Tibial nerve (tissue), 4 donors: ENCODE results near the gene ERBB4. TPM values are rescaled to one million over a fixed set of nuclear protein-coding genes. Genes with fewer than 3 reads are reported as not detected.

Source experiments
- DNase-seq, 2 donors: peaks; one replicate each; pipeline ENCODE4 v3.0.0-alpha.2; 2019; ENCODE audit warnings: low spot score in 2 of 2
- H3K27ac ChIP-seq, 4 donors: fragments of 200-600 bp; sonication (generic) in 3 of 4; one replicate each; pipeline ENCODE4 v1.5.1; 2017 to 2019; ENCODE audit warnings: mild to moderate bottlenecking in 1 of 4
- H3K27me3 ChIP-seq, 2 donors: fragments of 200-600 bp; sonication (generic) in 1 of 2; one replicate each; pipeline versions ENCODE4 v1.5.1 to v1.6.0; 2017 to 2019
- H3K36me3 ChIP-seq, 3 donors: fragments of 200-600 bp; sonication (generic); one replicate each; pipeline ENCODE4 v1.5.1; 2018 to 2019
- H3K4me1 ChIP-seq, 4 donors: fragments of 200-600 bp; sonication (generic) in 3 of 4; one replicate each; pipeline ENCODE4 v1.5.1; 2017 to 2019
- H3K4me3 ChIP-seq, 4 donors: fragments of 200-600 bp; sonication (generic) in 3 of 4; one replicate each; pipeline ENCODE4 v1.5.1; 2017 to 2019; ENCODE audit warnings: mild to moderate bottlenecking in 1 of 4, moderate library complexity in 1 of 4
- H3K9me3 ChIP-seq, 4 donors: fragments of 200-600 bp; sonication (generic) in 3 of 4; one replicate each; pipeline ENCODE4 v1.5.1; 2017 to 2019
- EP300 ChIP-seq, 2 donors: sonication (generic); formaldehyde crosslinking; IDR thresholded peaks; one replicate each; pipeline ENCODE4 v1.6.1; 2017; ENCODE audit warnings: antibody characterized with exemption in 2 of 2, mild to moderate bottlenecking in 1 of 2
- POLR2A ChIP-seq, 2 donors: fragments of 450-650 bp; IDR thresholded peaks; one replicate each; pipeline ENCODE4 v1.6.1; 2017; ENCODE audit warnings: antibody characterized with exemption in 2 of 2, mild to moderate bottlenecking in 2 of 2, moderate library complexity in 2 of 2
- WGBS, 2 donors: methylation state at CpG; one replicate each; pipeline ENCODE4 v1.1.5; 2018; 5-methylcytosine and 5-hydroxymethylcytosine counted together
- total RNA-seq, 4 donors: library from RNA; depleted of rRNA; stranded (reverse); fragments of >200 nt; gene quantifications; one replicate each; pipeline ENCODE4 v1.1.0, GENCODE V29; 2016
- TF ChIP-seq, protein P1 (sequence below), 5 experiments: fragments of 200-600 bp in 3 of 5; fragments of 450-650 bp in 2 of 5; sonication (generic) in 3 of 5; IDR thresholded peaks; one replicate each; pipeline ENCODE4 v1.5.1; 2016 to 2019; ENCODE audit warnings: antibody characterized with exemption in 5 of 5, mild to moderate bottlenecking in 3 of 5, moderate library complexity in 2 of 5

The ERBB4 gene
- total RNA-seq, 4 donors from 2014 or later: 2.4 to 3.3 (median 2.9) TPM

DNA sequence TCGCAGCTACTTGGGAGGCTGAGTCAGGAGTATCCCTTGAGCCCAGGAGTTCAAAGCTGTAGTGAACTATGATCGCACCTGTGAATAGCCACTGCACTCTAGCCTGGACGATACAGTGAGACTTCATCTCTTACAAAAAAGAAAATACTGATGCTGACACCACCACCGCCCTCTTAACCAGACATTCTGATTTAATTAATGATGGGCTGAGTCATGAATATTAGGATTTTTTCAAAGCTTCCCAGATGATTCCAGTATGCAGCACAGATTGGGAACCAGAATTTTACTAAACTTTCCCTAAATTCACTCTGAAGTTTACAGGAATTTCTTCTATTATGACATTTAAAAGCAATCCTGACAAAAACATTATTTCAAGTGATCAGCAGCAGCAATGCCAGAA, 130.1 kb downstream of the ERBB4 start:
- no peak for DNase-seq
- Histone ChIP-seq H3K36me3 (no peaks in the 10 kb centered on the region), H3K4me3 (no peak overlapping the region), H3K27me3 (no peaks in the 10 kb centered on the region), H3K27ac (no peak overlapping the region), H3K4me1 (no peaks in the 10 kb centered on the region), H3K9me3 (peaks cover 0 to 5% (median 0%) of the 10 kb centered on the region in 4 donors)
- 80 to 91% methylated on average over 4 of the region's 4 CpGs for WGBS, 2 donors
- TF ChIP-seq POLR2A (IDR thresholded peaks at IDR 0.05) (no peak), EP300 (IDR thresholded peaks at IDR 0.05) (no peak)
- TF ChIP-seq, protein P1, sequence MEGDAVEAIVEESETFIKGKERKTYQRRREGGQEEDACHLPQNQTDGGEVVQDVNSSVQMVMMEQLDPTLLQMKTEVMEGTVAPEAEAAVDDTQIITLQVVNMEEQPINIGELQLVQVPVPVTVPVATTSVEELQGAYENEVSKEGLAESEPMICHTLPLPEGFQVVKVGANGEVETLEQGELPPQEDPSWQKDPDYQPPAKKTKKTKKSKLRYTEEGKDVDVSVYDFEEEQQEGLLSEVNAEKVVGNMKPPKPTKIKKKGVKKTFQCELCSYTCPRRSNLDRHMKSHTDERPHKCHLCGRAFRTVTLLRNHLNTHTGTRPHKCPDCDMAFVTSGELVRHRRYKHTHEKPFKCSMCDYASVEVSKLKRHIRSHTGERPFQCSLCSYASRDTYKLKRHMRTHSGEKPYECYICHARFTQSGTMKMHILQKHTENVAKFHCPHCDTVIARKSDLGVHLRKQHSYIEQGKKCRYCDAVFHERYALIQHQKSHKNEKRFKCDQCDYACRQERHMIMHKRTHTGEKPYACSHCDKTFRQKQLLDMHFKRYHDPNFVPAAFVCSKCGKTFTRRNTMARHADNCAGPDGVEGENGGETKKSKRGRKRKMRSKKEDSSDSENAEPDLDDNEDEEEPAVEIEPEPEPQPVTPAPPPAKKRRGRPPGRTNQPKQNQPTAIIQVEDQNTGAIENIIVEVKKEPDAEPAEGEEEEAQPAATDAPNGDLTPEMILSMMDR (IDR thresholded peaks at IDR 0.05): no peak

DNA sequence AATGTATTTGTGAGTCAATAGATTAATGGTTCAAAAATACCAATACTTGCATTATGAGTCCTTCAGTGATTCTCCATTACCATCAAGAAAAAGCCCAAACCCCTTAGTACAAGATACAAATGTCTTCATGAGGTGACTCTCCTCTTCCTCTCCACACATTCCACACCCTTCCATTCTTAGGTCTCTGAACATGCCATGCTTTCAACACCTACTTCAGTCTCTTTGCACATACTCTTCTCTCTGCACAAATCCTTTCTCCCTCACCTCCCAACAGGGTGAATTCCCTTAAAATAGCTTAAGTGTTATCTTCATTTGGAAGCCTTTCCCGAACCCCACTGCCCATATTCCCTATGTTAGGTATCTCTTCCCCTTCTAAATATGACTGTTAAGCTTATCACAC, 131.9 kb downstream of the ERBB4 start:
- TF ChIP-seq EP300 (IDR thresholded peaks at IDR 0.05) (no peak), POLR2A (IDR thresholded peaks at IDR 0.05) (no peak)
- TF ChIP-seq, protein P1 (IDR thresholded peaks at IDR 0.05): no peak
- H3K27me3 ChIP-seq: no peaks in the 10 kb centered on the region
- no peaks in the 10 kb centered on the region for H3K36me3 ChIP-seq
- no peak overlapping the region for H3K27ac ChIP-seq
- 79 to 85% methylated on average over 1 of the region's 1 CpG for WGBS, 2 donors
- H3K4me3 ChIP-seq: no peak overlapping the region
- H3K9me3 ChIP-seq: peaks cover 0 to 5% (median 0%) of the 10 kb centered on the region in 4 donors
- DNase-seq: no peak
- H3K4me1 ChIP-seq: no peaks in the 10 kb centered on the region

DNA sequence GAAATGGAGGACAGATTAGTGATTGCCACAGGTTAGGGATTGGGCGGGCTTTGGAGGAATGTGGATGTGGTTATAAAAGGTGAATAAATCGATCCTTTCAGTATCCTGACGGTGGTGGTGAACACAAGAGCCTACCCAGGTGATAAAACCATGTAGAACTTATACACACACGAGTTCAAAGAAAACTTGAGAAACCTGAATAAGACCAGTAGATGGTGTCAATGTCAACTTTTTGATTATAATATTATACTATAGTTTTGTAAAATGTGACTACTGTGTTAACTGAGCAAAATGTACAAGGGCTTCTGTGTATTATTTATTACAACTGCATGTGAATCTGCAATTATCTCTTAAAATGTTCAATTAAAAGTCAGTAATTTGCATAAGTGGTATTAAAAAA, 136.3 kb downstream of the ERBB4 start:
- H3K27ac ChIP-seq: no peak overlapping the region
- no peak overlapping the region for H3K4me3 ChIP-seq
- WGBS, 2 donors: 71 to 73% methylated on average over 4 of the region's 4 CpGs
- no peaks in the 10 kb centered on the region for H3K36me3 ChIP-seq
- no peak for DNase-seq
- H3K27me3 ChIP-seq: no peaks in the 10 kb centered on the region
- TF ChIP-seq POLR2A (IDR thresholded peaks at IDR 0.05) (no peak), EP300 (IDR thresholded peaks at IDR 0.05) (no peak)
- TF ChIP-seq, protein P1 (IDR thresholded peaks at IDR 0.05): no peak
- H3K9me3 ChIP-seq: peaks cover 0 to 5% (median 0%) of the 10 kb centered on the region in 4 donors
- no peaks in the 10 kb centered on the region for H3K4me1 ChIP-seq

DNA sequence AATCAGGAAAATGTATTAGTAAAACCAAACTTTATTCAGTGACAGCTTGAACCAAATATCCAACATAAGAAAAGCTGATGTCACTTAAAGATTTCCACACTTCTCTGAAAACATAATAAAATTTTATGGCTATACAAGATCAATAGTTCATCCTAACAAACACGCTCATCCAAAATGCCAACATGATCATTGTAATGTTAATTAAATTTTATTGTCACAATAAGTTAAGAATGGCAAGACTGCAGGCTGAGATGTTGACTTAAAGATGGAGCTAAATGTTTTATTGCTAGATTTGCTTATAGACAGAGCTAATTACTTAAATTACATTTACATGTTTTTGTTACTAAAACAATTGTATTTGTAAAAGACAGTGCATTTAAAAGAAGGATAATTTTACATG, 140.3 kb downstream of the ERBB4 start:
- Histone ChIP-seq H3K4me3 (no peak overlapping the region), H3K27ac (no peak overlapping the region), H3K4me1 (no peaks in the 10 kb centered on the region), H3K27me3 (no peaks in the 10 kb centered on the region), H3K36me3 (no peaks in the 10 kb centered on the region), H3K9me3 (no peaks in the 10 kb centered on the region)
- DNase-seq: no peak
- 85% methylated on average over 1 of the region's 1 CpG for WGBS, 2 donors
- TF ChIP-seq EP300 (IDR thresholded peaks at IDR 0.05) (no peak), POLR2A (IDR thresholded peaks at IDR 0.05) (no peak)
- TF ChIP-seq, protein P1 (IDR thresholded peaks at IDR 0.05): no peak

DNA sequence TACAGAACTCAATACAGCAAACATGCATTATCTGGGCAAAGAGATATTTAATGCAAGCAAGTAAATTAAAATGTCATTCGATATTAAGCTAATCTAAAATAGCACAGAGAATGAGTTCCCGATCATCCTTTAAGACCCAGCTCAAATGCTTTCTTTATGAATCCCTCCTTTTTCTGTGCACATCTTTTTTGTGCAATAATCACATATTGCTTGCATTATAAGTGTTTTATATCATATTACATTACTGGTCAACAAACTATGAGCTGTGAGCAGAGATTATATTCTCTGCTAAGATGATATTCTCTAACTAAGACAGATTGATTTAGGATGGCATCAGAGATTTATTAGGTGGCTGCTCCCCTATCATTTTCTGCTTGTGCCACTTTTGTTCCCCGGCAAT, 146.1 kb downstream of the ERBB4 start:
- DNase-seq: no peak
- no peak overlapping the region for H3K4me3 ChIP-seq
- no peaks in the 10 kb centered on the region for H3K9me3 ChIP-seq
- no peaks in the 10 kb centered on the region for H3K4me1 ChIP-seq
- no peaks in the 10 kb centered on the region for H3K27me3 ChIP-seq
- H3K36me3 ChIP-seq: no peaks in the 10 kb centered on the region
- 91 to 92% methylated on average over 3 of the region's 3 CpGs for WGBS, 2 donors
- TF ChIP-seq, protein P1 (IDR thresholded peaks at IDR 0.05): no peak
- TF ChIP-seq EP300 (IDR thresholded peaks at IDR 0.05): no peak
- TF ChIP-seq POLR2A (IDR thresholded peaks at IDR 0.05): no peak
- H3K27ac ChIP-seq: no peak overlapping the region
